ENCODE results near the gene INO80C.

The INO80C gene

GRCh38 chr18:35501369-35501768 lies 3.6 kb upstream of the INO80C start:
- TF ChIP-seq, protein P1, sequence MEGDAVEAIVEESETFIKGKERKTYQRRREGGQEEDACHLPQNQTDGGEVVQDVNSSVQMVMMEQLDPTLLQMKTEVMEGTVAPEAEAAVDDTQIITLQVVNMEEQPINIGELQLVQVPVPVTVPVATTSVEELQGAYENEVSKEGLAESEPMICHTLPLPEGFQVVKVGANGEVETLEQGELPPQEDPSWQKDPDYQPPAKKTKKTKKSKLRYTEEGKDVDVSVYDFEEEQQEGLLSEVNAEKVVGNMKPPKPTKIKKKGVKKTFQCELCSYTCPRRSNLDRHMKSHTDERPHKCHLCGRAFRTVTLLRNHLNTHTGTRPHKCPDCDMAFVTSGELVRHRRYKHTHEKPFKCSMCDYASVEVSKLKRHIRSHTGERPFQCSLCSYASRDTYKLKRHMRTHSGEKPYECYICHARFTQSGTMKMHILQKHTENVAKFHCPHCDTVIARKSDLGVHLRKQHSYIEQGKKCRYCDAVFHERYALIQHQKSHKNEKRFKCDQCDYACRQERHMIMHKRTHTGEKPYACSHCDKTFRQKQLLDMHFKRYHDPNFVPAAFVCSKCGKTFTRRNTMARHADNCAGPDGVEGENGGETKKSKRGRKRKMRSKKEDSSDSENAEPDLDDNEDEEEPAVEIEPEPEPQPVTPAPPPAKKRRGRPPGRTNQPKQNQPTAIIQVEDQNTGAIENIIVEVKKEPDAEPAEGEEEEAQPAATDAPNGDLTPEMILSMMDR (IDR thresholded peaks at IDR 0.05; ENCODE audit: low read depth, low read length, missing control alignments): no peak
- in situ Hi-C loops (cut with HindIII; ENCODE audit: low sequenced_read_pairs): no loop called here
- H3K4me3 ChIP-seq (ENCODE audit: low read depth, low read length): no peak overlapping the region
- no peak for DNase-seq (ENCODE audit: low read depth)

GRCh38 chr18:35500113-35500512 lies 2.4 kb upstream of the INO80C start:
- TF ChIP-seq, protein P1 (IDR thresholded peaks at IDR 0.05; ENCODE audit: low read depth, low read length, missing control alignments): no peak
- in situ Hi-C loops (cut with HindIII; ENCODE audit: low sequenced_read_pairs): no loop called here
- DNase-seq (ENCODE audit: low read depth): no peak
- H3K4me3 ChIP-seq (ENCODE audit: low read depth, low read length): no peak overlapping the region

DNA sequence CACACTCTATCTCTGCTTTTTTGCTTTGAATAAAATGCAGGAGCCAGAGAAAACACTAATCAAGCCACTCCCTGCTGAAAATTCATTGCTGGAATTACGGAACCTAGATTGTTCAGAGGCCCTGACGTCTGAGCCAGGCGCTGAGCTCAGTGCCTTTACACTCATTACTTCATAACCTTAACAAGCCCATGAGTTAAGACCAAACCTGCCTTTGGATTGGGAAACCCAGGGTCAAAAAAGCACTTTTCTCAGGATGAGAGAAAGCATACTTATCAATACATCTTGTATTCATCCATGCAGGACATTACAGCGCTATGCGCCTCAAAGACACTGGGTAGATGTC lies 762 bp downstream of the INO80C start:
- in situ Hi-C loops (cut with HindIII; ENCODE audit: low sequenced_read_pairs): no loop called here
- DNase-seq (ENCODE audit: low read depth): no peak
- TF ChIP-seq, protein P1 (IDR thresholded peaks at IDR 0.05; ENCODE audit: low read depth, low read length, missing control alignments): no peak
- H3K4me3 ChIP-seq (ENCODE audit: low read depth, low read length): peak overlapping the region; percentile 76

DNA sequence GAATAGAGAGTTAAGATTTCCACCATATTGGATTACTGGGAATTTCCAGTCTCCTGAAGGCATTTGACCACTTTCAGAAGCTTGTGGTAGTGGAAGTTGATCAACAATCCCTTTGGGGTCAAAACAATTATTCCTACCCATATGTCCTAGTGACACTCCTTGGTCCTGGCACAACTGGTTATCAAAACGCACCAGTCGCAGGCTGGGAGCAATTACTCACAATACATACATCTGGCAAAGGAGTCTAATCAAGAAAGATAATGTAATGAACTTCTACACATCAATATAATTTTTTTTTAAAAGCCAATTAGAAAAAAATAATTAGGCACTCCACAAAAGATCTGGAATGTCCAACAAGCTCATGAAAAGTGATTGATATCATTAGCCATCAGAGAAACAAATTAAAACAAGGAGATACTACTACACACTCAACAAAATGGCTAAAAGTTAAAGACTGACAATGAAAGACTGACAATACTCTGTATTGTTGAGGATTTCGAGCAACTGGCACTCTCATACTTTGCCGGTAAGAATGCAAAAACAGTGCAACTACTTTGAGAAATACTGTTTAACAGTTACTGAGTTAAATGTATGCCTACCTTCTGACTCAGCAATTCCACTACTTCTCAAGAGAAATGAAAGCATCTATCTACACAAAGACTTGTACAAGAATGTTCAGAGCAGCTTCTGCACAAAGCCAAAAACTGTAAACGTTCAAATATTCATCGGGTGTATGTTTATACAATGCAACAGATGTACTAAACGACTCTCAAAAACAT lies 2.0 kb downstream of the INO80C start:
- TF ChIP-seq, protein P1 (IDR thresholded peaks at IDR 0.05; ENCODE audit: low read depth, low read length, missing control alignments): no peak
- no peak for DNase-seq (ENCODE audit: low read depth)
- no peak overlapping the region for H3K4me3 ChIP-seq (ENCODE audit: low read depth, low read length)
- in situ Hi-C loops (cut with HindIII; ENCODE audit: low sequenced_read_pairs): no loop called here

DNA sequence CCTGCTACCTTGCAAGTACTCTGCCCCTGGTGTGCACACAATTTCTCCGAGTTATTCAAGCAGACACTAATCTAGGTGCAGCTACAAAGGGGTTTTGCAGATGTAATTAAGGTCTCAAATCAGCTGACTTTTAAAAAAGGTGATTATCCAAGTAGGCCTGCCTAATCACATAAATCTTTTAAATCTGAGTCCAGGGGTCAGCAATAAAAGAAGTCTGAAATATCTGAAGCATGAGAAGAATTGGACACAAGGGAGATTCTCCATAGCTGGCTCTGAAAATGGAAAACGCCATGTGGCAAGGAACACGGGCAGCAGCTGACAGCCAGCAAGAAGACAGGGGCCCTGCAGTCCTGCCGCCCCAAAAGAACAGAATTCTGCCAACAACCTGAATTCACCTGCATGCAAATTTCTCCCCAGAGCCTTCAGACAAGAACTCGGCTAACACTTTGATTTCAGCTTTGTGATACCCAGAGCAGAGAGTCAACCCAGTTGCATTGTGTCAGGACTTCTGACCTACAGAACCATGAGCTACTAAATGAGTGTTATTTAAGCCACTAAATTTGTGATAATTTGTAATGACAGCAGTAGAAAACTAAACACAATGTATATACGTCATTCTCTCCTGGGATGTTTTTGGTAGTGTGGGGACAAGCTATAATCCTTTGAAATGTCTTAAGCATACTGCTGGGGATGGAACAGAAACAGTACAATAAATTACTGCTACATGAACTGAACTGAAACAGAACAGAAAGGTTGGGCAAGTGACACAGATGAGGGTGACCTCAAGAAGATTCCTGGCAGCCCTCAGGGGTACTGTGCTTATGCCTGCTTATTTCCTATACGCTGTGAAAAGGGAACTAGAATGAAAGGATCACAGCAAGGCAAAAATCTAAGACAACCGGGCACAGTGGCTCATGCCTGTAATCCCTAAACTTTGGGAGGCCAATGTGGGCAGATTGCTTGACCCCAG lies 3.2 kb downstream of the INO80C start:
- in situ Hi-C loops (cut with HindIII; ENCODE audit: low sequenced_read_pairs): no loop called here
- no peak for DNase-seq (ENCODE audit: low read depth)
- no peak overlapping the region for H3K4me3 ChIP-seq (ENCODE audit: low read depth, low read length)
- TF ChIP-seq, protein P1 (IDR thresholded peaks at IDR 0.05; ENCODE audit: low read depth, low read length, missing control alignments): no peak

- in situ Hi-C loops (cut with HindIII; ENCODE audit: low sequenced_read_pairs): no loop called here
- no peak for DNase-seq (ENCODE audit: low read depth)
These were observed 6.1 kb downstream of the INO80C start for GRCh38 chr18:35491700-35492077.

More at GRCh38 chr18:35491700-35492077, 6.1 kb downstream of the INO80C start:
- H3K4me3 ChIP-seq (ENCODE audit: low read depth, low read length): no peak overlapping the region
- TF ChIP-seq, protein P1 (IDR thresholded peaks at IDR 0.05; ENCODE audit: low read depth, low read length, missing control alignments): no peak

Data from astrocyte of the cerebellum (primary cell).